ENCODE measurements around the gene ZC3H12D. TPM values are rescaled to one million over a fixed set of nuclear protein-coding genes. Genes with fewer than 3 reads are reported as not detected.
"Not testable (repeated sequence)": the region's sequence is repeated elsewhere in the genome, so short reads cannot be mapped to it uniquely, and the experiment has no call there.

Gene ZC3H12D
- polyA plus RNA-seq, 5 donors = 0.62 to 1.1 (median 0.80) TPM

GRCh38 chr6:149483849-149484655, 762 bp downstream of the ZC3H12D start:
- no peak for DNase-seq

GRCh38 chr6:149483334-149483725, 1.5 kb downstream of the ZC3H12D start:
- peak; percentile 56 to 61 for DNase-seq

- DNase-seq = peak in 1 of 2 donors; percentile 21
These were observed 2.1 kb downstream of the ZC3H12D start for GRCh38 chr6:149482545-149483333.

- DNase-seq = no peak
These were observed 4.1 kb downstream of the ZC3H12D start for GRCh38 chr6:149480502-149481280.

- DNase-seq = no peak
These were observed 6.0 kb downstream of the ZC3H12D start for GRCh38 chr6:149478631-149479314.

- DNase-seq = no peak
These were observed 7.3 kb downstream of the ZC3H12D start for GRCh38 chr6:149477544-149477943.

- DNase-seq = no peak
These were observed 7.9 kb downstream of the ZC3H12D start for GRCh38 chr6:149476789-149477455.

GRCh38 chr6:149474108-149474935, 10.5 kb downstream of the ZC3H12D start:
- no peak for DNase-seq

- DNase-seq = no peak
These were observed 11.4 kb downstream of the ZC3H12D start for GRCh38 chr6:149473080-149474052.

GRCh38 chr6:149472241-149472640, 12.6 kb downstream of the ZC3H12D start:
- DNase-seq = no peak

GRCh38 chr6:149471801-149472200, 13.0 kb downstream of the ZC3H12D start:
- no peak for DNase-seq

GRCh38 chr6:149470948-149471347, 13.9 kb downstream of the ZC3H12D start:
- DNase-seq = no peak

- DNase-seq = no peak
These were observed 16.6 kb downstream of the ZC3H12D start for GRCh38 chr6:149468179-149468578.

- DNase-seq = no peak
These were observed 17.5 kb downstream of the ZC3H12D start for GRCh38 chr6:149467265-149467664.

- DNase-seq = no peak
These were observed 20.4 kb downstream of the ZC3H12D start for GRCh38 chr6:149464411-149464810.

GRCh38 chr6:149463781-149464180, 21.0 kb downstream of the ZC3H12D start:
- no peak for DNase-seq

GRCh38 chr6:149462712-149463111, 22.1 kb downstream of the ZC3H12D start:
- DNase-seq = not testable (repeated sequence)

- no peak for DNase-seq
These were observed 23.1 kb downstream of the ZC3H12D start for GRCh38 chr6:149461670-149462069.

- not testable (repeated sequence) for DNase-seq
These were observed 24.6 kb downstream of the ZC3H12D start for GRCh38 chr6:149460249-149460648.

All from right lung (tissue), 5 donors.